ENCODE results near the gene PELI2.

GRCh38 chr14:56237398-56237797 is 119.2 kb downstream of the PELI2 start:
- TF ChIP-seq GATA2 (IDR thresholded peaks at IDR 0.05; ENCODE audit: low read depth, low read length): no peak
- no peak for TF ChIP-seq GATA3 (IDR thresholded peaks at IDR 0.05; ENCODE audit: low read depth, low read length)

Data from SH-SY5Y (cell line).